ENCODE data around the gene ARL14EP. TPM values are rescaled to one million over a fixed set of nuclear protein-coding genes. Genes with fewer than 3 reads are reported as not detected.

ARL14EP gene
- total RNA-seq, 2 experiments from 2014 or later: 35.8 to 38.4 TPM

- DNase-seq: no peak
- no peak overlapping the region for H3K27ac Mint-ChIP-seq
- H3K4me3 Mint-ChIP-seq: no peak overlapping the region
- H3K9me3 Mint-ChIP-seq: no peaks in the 10 kb centered on the region
- peaks cover 5% of the 10 kb centered on the region for H3K36me3 Mint-ChIP-seq
- no peaks in the 10 kb centered on the region for H3K27me3 Mint-ChIP-seq
- peaks cover 11% of the 10 kb centered on the region for H3K4me1 Mint-ChIP-seq
Observed at GRCh38 chr11:30349885-30350284, 27.0 kb downstream of the ARL14EP start.

GRCh38 chr11:30350384-30350783, 27.5 kb downstream of the ARL14EP start:
- H3K27me3 Mint-ChIP-seq: peaks cover 2% of the 10 kb centered on the region
- H3K4me3 Mint-ChIP-seq: no peak overlapping the region
- peaks cover 11% of the 10 kb centered on the region for H3K4me1 Mint-ChIP-seq

GRCh38 chr11:30351061-30351460, 28.2 kb downstream of the ARL14EP start:
- Mint-ChIP-seq H3K36me3 (no peaks in the 10 kb centered on the region), H3K4me3 (no peak overlapping the region), H3K27me3 (peaks cover 3% of the 10 kb centered on the region), H3K9me3 (no peaks in the 10 kb centered on the region), H3K4me1 (peaks cover 11% of the 10 kb centered on the region), H3K27ac (no peak overlapping the region)
- DNase-seq: no peak

More at GRCh38 chr11:30350384-30350783, 27.5 kb downstream of the ARL14EP start:
- Mint-ChIP-seq H3K36me3 (peaks cover 2% of the 10 kb centered on the region), H3K9me3 (no peaks in the 10 kb centered on the region), H3K27ac (no peak overlapping the region)
- no peak for DNase-seq

GRCh38 chr11:30356391-30356790, 33.5 kb downstream of the ARL14EP start:
- no peaks in the 10 kb centered on the region for H3K4me1 Mint-ChIP-seq

GRCh38 chr11:30357872-30358271, 35.0 kb downstream of the ARL14EP start:
- Mint-ChIP-seq H3K4me3 (no peak overlapping the region), H3K27me3 (peaks cover 3% of the 10 kb centered on the region), H3K4me1 (no peaks in the 10 kb centered on the region), H3K27ac (no peak overlapping the region), H3K9me3 (no peaks in the 10 kb centered on the region), H3K36me3 (no peaks in the 10 kb centered on the region)
- no peak for DNase-seq

More at GRCh38 chr11:30356391-30356790, 33.5 kb downstream of the ARL14EP start:
- H3K9me3 Mint-ChIP-seq: no peaks in the 10 kb centered on the region
- H3K27me3 Mint-ChIP-seq: peaks cover 3% of the 10 kb centered on the region
- no peaks in the 10 kb centered on the region for H3K36me3 Mint-ChIP-seq
- H3K27ac Mint-ChIP-seq: no peak overlapping the region
- no peak for DNase-seq
- H3K4me3 Mint-ChIP-seq: no peak overlapping the region

GRCh38 chr11:30358536-30358935, 35.6 kb downstream of the ARL14EP start:
- Mint-ChIP-seq H3K4me3 (no peak overlapping the region), H3K4me1 (no peaks in the 10 kb centered on the region), H3K36me3 (no peaks in the 10 kb centered on the region), H3K9me3 (no peaks in the 10 kb centered on the region), H3K27me3 (peaks cover 3% of the 10 kb centered on the region), H3K27ac (no peak overlapping the region)
- no peak for DNase-seq

- Mint-ChIP-seq H3K4me3 (no peak overlapping the region), H3K4me1 (no peaks in the 10 kb centered on the region), H3K27ac (no peak overlapping the region), H3K9me3 (no peaks in the 10 kb centered on the region), H3K36me3 (no peaks in the 10 kb centered on the region), H3K27me3 (no peaks in the 10 kb centered on the region)
- DNase-seq: no peak
Observed at GRCh38 chr11:30360741-30361140, 37.8 kb downstream of the ARL14EP start.

- Mint-ChIP-seq H3K4me1 (no peaks in the 10 kb centered on the region), H3K36me3 (no peaks in the 10 kb centered on the region), H3K9me3 (no peaks in the 10 kb centered on the region), H3K4me3 (no peak overlapping the region), H3K27ac (no peak overlapping the region), H3K27me3 (no peaks in the 10 kb centered on the region)
- no peak for DNase-seq
Observed at GRCh38 chr11:30364139-30364836, 41.4 kb downstream of the ARL14EP start.

- no peaks in the 10 kb centered on the region for H3K9me3 Mint-ChIP-seq
- no peak for DNase-seq
- no peaks in the 10 kb centered on the region for H3K36me3 Mint-ChIP-seq
- H3K27me3 Mint-ChIP-seq: no peaks in the 10 kb centered on the region
- no peak overlapping the region for H3K4me3 Mint-ChIP-seq
- no peak overlapping the region for H3K27ac Mint-ChIP-seq
- no peaks in the 10 kb centered on the region for H3K4me1 Mint-ChIP-seq
Observed at GRCh38 chr11:30364837-30365482, 42.1 kb downstream of the ARL14EP start.

GRCh38 chr11:30365793-30366517, 43.1 kb downstream of the ARL14EP start:
- H3K4me1 Mint-ChIP-seq: no peaks in the 10 kb centered on the region
- H3K27ac Mint-ChIP-seq: no peak overlapping the region
- no peak for DNase-seq
- H3K4me3 Mint-ChIP-seq: no peak overlapping the region
- no peaks in the 10 kb centered on the region for H3K27me3 Mint-ChIP-seq
- no peaks in the 10 kb centered on the region for H3K9me3 Mint-ChIP-seq
- H3K36me3 Mint-ChIP-seq: no peaks in the 10 kb centered on the region

GRCh38 chr11:30368394-30368793, 45.5 kb downstream of the ARL14EP start:
- H3K36me3 Mint-ChIP-seq: no peaks in the 10 kb centered on the region
- DNase-seq: no peak
- H3K27ac Mint-ChIP-seq: no peak overlapping the region
- H3K4me1 Mint-ChIP-seq: no peaks in the 10 kb centered on the region
- H3K4me3 Mint-ChIP-seq: no peak overlapping the region
- H3K9me3 Mint-ChIP-seq: no peaks in the 10 kb centered on the region
- no peaks in the 10 kb centered on the region for H3K27me3 Mint-ChIP-seq

- no peak for DNase-seq
- Mint-ChIP-seq H3K4me1 (no peaks in the 10 kb centered on the region), H3K36me3 (no peaks in the 10 kb centered on the region), H3K4me3 (no peak overlapping the region), H3K27me3 (no peaks in the 10 kb centered on the region), H3K9me3 (no peaks in the 10 kb centered on the region), H3K27ac (no peak overlapping the region)
Observed at GRCh38 chr11:30370164-30370563, 47.3 kb downstream of the ARL14EP start.

GRCh38 chr11:30377347-30377746, 54.4 kb downstream of the ARL14EP start:
- Mint-ChIP-seq H3K36me3 (no peaks in the 10 kb centered on the region), H3K27ac (no peak overlapping the region), H3K4me3 (no peak overlapping the region), H3K27me3 (no peaks in the 10 kb centered on the region), H3K9me3 (no peaks in the 10 kb centered on the region), H3K4me1 (no peaks in the 10 kb centered on the region)
- no peak for DNase-seq

GRCh38 chr11:30380846-30381245, 57.9 kb downstream of the ARL14EP start:
- peaks cover 8% of the 10 kb centered on the region for H3K27me3 Mint-ChIP-seq
- H3K4me3 Mint-ChIP-seq: no peak overlapping the region
- DNase-seq: no peak
- H3K36me3 Mint-ChIP-seq: no peaks in the 10 kb centered on the region
- no peaks in the 10 kb centered on the region for H3K9me3 Mint-ChIP-seq
- no peak overlapping the region for H3K27ac Mint-ChIP-seq
- no peaks in the 10 kb centered on the region for H3K4me1 Mint-ChIP-seq

- DNase-seq: no peak
- no peak overlapping the region for H3K4me3 Mint-ChIP-seq
- peaks cover 8% of the 10 kb centered on the region for H3K27me3 Mint-ChIP-seq
- H3K27ac Mint-ChIP-seq: no peak overlapping the region
- H3K9me3 Mint-ChIP-seq: no peaks in the 10 kb centered on the region
- H3K4me1 Mint-ChIP-seq: no peaks in the 10 kb centered on the region
- no peaks in the 10 kb centered on the region for H3K36me3 Mint-ChIP-seq
Observed at GRCh38 chr11:30381879-30382278, 59.0 kb downstream of the ARL14EP start.
